GM13976 (cell line): ENCODE data around the gene OSBPL10.
"Not testable (repeated sequence)": the region's sequence is repeated elsewhere in the genome, so short reads cannot be mapped to it uniquely, and the experiment has no call there.

ENCODE experiments used
- DNase-seq: peaks from one replicate; pipeline ENCODE4 v3.0.0; 2012; ENCODE audit warnings: low spot score
- CTCF ChIP-seq: IDR thresholded peaks from 2 replicates; pipeline ENCODE4 v1.5.1; 2012; ENCODE audit warnings: borderline replicate concordance, mild to moderate bottlenecking; ENCODE audit not compliant: insufficient read depth; ENCODE audit errors: extremely low read depth, missing control alignments, control extremely low read depth
- in situ Hi-C: fragments of 300-500 bp; cut with MboI; formaldehyde crosslinking; loops from one replicate; pipeline ENCODE4 v1.12.0; 2022; ENCODE audit warnings: low sequenced_read_pairs, mixed read lengths, inconsistent platforms; ENCODE audit not compliant: unreplicated experiment

Gene OSBPL10

GRCh38 chr3:31789429-31789828 is 191.6 kb downstream of the OSBPL10 start:
- in situ Hi-C loops: no loop called here
- no peak for DNase-seq
- no peak for TF ChIP-seq CTCF

- DNase-seq: no peak
- in situ Hi-C loops: no loop called here
- TF ChIP-seq CTCF: no peak
Measured at GRCh38 chr3:31785734-31786133, 195.3 kb downstream of the OSBPL10 start.

GRCh38 chr3:31785286-31785685 is 195.8 kb downstream of the OSBPL10 start:
- in situ Hi-C loops: no loop called here
- DNase-seq: no peak
- TF ChIP-seq CTCF: no peak

GRCh38 chr3:31783851-31784250 is 197.2 kb downstream of the OSBPL10 start:
- in situ Hi-C loops, DNase-seq: not testable (repeated sequence)

- DNase-seq, in situ Hi-C loops: not testable (repeated sequence)
Measured at GRCh38 chr3:31782306-31782705, 198.8 kb downstream of the OSBPL10 start.

GRCh38 chr3:31779514-31779913 is 201.5 kb downstream of the OSBPL10 start:
- in situ Hi-C loops: no loop called here
- no peak for DNase-seq
- TF ChIP-seq CTCF: no peak

GRCh38 chr3:31777887-31778286 is 203.2 kb downstream of the OSBPL10 start:
- no peak for DNase-seq
- in situ Hi-C loops: no loop called here
- no peak for TF ChIP-seq CTCF

GRCh38 chr3:31777092-31777491 is 204.0 kb downstream of the OSBPL10 start:
- no peak for DNase-seq
- no peak for TF ChIP-seq CTCF
- in situ Hi-C loops: no loop called here
